MCF 10A (cell line): ENCODE measurements around the gene GALNT8. TPM values are rescaled to one million over a fixed set of nuclear protein-coding genes. Genes with fewer than 3 reads are reported as not detected.
"Not testable (repeated sequence)": the region's sequence is repeated elsewhere in the genome, so short reads cannot be mapped to it uniquely, and the experiment has no call there.

Source experiments
- BruUV-seq: library from RNA; stranded (reverse); fragments of 400-500 nt; replicated peaks from 2 replicates; lab custom pipeline; 2021; lab: Mats Ljungman, UMichigan
- CTCF ChIA-PET: fragments of 300-600 bp; sonication (Branson Sonifier 250); formaldehyde crosslinking; extraction: SDS; loops from one replicate; lab custom pipeline; 2021; ENCODE audit warnings: antibody characterized with exemption, inconsistent platforms; lab: Yijun Ruan, JAX
- POLR2A ChIA-PET: fragments of 300-600, 350-650 bp; sonication (Branson Sonifier 250); formaldehyde crosslinking; extraction: SDS; loops from one replicate; lab custom pipeline; 2020; ENCODE audit warnings: antibody characterized with exemption, inconsistent platforms; lab: Yijun Ruan, JAX
- DNase-seq: peaks from one replicate; pipeline ENCODE4 v3.0.0-alpha.2; 2018; ENCODE audit not compliant: unreplicated experiment
- H3K27ac Mint-ChIP-seq: one replicate; pipeline ENCODE4 v1.8.0; 2022; ENCODE audit warnings: mild to moderate bottlenecking, low read depth, mixed read lengths; ENCODE audit not compliant: unreplicated experiment
- H3K27me3 Mint-ChIP-seq: one replicate; pipeline ENCODE4 v1.8.0; 2022; ENCODE audit warnings: mixed read lengths; ENCODE audit not compliant: insufficient read depth, unreplicated experiment
- H3K36me3 Mint-ChIP-seq: one replicate; pipeline ENCODE4 v1.8.0; 2022; ENCODE audit warnings: mild to moderate bottlenecking, moderate library complexity, mixed read lengths; ENCODE audit not compliant: insufficient read depth, unreplicated experiment
- H3K4me1 Mint-ChIP-seq: one replicate; pipeline ENCODE4 v1.8.0; 2022; ENCODE audit warnings: mixed read lengths; ENCODE audit not compliant: insufficient read depth, unreplicated experiment
- H3K4me3 Mint-ChIP-seq: one replicate; pipeline ENCODE4 v1.8.0; 2022; ENCODE audit warnings: mild to moderate bottlenecking, moderate library complexity, mixed read lengths; ENCODE audit not compliant: unreplicated experiment
- H3K9me3 Mint-ChIP-seq: one replicate; pipeline ENCODE4 v1.8.0; 2022; ENCODE audit warnings: mixed read lengths; ENCODE audit not compliant: unreplicated experiment
- intact Hi-C: fragments of 100-400 bp; cut with micrococcal nuclease; formaldehyde crosslinking; loops from 2 replicates; pipeline ENCODE4 v1.14.1; 2022
- total RNA-seq: library from RNA; stranded (reverse); gene quantifications from 2 replicates; pipeline ENCODE4 v1.2.3, GENCODE V29; 2022
- TF ChIP-seq, protein P1 (sequence below): fragments of 200-600 bp; IDR thresholded peaks from one replicate; pipeline ENCODE4 v1.8.0; 2022; ENCODE audit warnings: antibody characterized with exemption, mild to moderate bottlenecking; ENCODE audit not compliant: unreplicated experiment

The GALNT8 gene
- total RNA-seq, 1 experiment from 2014 or later: not detected

DNA sequence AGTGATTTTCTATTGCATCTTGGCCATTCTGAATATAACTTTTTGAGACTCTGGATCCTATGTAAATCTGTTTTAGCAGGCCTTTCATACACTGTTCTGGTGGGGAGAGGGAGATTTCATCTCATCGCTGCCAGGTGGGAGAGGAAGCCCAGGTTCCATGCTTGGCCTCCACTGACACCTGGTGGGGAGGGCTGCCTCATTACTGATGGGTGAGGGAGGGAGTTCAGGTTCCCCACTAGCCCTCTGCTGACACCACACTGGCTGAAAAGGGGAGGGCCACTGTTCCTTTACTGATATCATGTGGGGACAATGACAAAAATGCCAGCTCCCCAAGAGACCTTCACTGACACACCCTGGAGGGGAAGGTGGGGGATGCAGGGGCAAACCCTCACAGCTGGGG lies 2.4 kb upstream of the GALNT8 start:
- peaks cover 42% of the 10 kb centered on the region for H3K27me3 Mint-ChIP-seq
- no TSS peak for BruUV-seq
- no peak overlapping the region for H3K4me3 Mint-ChIP-seq
- H3K9me3 Mint-ChIP-seq: no peaks in the 10 kb centered on the region
- H3K27ac Mint-ChIP-seq: no peak overlapping the region
- ChIA-PET CTCF (no interaction called here), POLR2A (no interaction called here)
- H3K4me1 Mint-ChIP-seq: no peaks in the 10 kb centered on the region
- intact Hi-C loops: no loop called here
- no peaks in the 10 kb centered on the region for H3K36me3 Mint-ChIP-seq
- TF ChIP-seq, protein P1, sequence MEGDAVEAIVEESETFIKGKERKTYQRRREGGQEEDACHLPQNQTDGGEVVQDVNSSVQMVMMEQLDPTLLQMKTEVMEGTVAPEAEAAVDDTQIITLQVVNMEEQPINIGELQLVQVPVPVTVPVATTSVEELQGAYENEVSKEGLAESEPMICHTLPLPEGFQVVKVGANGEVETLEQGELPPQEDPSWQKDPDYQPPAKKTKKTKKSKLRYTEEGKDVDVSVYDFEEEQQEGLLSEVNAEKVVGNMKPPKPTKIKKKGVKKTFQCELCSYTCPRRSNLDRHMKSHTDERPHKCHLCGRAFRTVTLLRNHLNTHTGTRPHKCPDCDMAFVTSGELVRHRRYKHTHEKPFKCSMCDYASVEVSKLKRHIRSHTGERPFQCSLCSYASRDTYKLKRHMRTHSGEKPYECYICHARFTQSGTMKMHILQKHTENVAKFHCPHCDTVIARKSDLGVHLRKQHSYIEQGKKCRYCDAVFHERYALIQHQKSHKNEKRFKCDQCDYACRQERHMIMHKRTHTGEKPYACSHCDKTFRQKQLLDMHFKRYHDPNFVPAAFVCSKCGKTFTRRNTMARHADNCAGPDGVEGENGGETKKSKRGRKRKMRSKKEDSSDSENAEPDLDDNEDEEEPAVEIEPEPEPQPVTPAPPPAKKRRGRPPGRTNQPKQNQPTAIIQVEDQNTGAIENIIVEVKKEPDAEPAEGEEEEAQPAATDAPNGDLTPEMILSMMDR: no peak
- DNase-seq: no peak

DNA sequence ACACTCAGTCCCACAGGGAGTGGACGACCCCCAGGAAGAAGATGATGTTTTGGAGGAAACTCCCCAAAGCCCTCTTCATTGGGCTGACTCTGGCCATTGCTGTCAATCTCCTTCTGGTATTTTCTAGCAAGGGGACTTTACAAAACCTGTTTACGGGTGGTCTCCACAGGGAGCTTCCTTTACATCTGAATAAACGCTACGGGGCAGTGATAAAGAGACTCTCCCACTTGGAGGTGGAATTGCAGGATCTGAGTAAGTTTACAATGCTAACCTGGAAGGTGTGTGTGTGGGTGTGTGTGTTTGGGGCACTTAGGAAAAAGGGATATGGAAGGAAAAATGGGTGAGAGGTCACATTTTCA lies 416 bp downstream of the GALNT8 start:
- H3K4me3 Mint-ChIP-seq: no peak overlapping the region
- POLR2A ChIA-PET: no interaction called here
- no TSS peak for BruUV-seq
- no peak for DNase-seq
- TF ChIP-seq, protein P1: no peak
- CTCF ChIA-PET: interaction anchor here (0.6 kb wide), 1 partner anchor 35 kb away, joined by 3 read pairs; no protein-coding TSS in a partner anchor
- no peaks in the 10 kb centered on the region for H3K36me3 Mint-ChIP-seq
- intact Hi-C loops: no loop called here
- H3K27ac Mint-ChIP-seq: no peak overlapping the region
- H3K9me3 Mint-ChIP-seq: no peaks in the 10 kb centered on the region
- no peaks in the 10 kb centered on the region for H3K4me1 Mint-ChIP-seq
- peaks cover 47% of the 10 kb centered on the region for H3K27me3 Mint-ChIP-seq

DNA sequence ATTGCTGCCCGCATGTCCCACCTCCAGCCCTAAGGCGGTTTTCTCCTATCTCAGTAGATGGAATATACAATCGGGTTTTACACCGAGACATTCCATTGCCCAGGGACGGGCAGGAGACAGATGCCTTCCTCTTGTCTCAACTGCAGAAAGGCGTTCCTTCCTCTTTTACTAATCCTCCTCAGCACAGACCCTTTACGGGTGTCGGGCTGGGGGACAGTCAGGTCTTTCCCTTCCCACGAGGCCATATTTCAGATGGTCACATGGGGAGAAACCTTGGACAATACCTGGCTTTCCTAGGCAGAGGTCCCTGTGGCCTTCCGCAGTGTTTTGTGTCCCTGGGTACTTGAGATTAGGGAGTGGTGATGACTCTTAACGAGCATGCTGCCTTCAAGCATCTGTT lies 1.4 kb downstream of the GALNT8 start:
- H3K27ac Mint-ChIP-seq, H3K36me3 Mint-ChIP-seq, H3K4me3 Mint-ChIP-seq, POLR2A ChIA-PET, intact Hi-C loops, DNase-seq, H3K4me1 Mint-ChIP-seq, BruUV-seq, CTCF ChIA-PET, H3K9me3 Mint-ChIP-seq: not testable (repeated sequence)
- peaks cover 47% of the 10 kb centered on the region for H3K27me3 Mint-ChIP-seq

DNA sequence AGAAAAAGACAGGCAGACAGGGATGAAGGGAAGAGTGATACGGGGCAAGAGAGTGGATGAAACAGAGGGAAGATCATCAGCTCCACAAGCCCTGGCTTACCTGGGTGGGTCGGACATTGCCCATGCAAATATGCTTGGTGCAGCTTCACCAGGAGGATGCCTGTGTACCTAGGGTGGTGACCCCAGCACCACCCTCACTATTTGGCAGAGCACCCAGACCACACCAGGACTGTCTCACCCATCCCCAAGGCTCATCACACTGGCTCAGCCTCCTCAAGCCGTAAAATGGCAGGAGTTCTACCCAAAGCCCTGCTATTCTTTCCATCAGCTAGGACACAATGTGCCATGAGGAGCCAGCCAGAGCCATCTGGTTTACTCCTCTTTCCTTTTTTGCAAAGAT lies 3.0 kb downstream of the GALNT8 start:
- H3K36me3 Mint-ChIP-seq: no peaks in the 10 kb centered on the region

More for the DNA sequence above, 3.0 kb downstream of the GALNT8 start:
- Mint-ChIP-seq H3K4me1 (no peaks in the 10 kb centered on the region), H3K9me3 (no peaks in the 10 kb centered on the region), H3K27ac (no peak overlapping the region), H3K4me3 (no peak overlapping the region), H3K27me3 (peaks cover 47% of the 10 kb centered on the region)
- BruUV-seq: no TSS peak
- intact Hi-C loops: no loop called here
- DNase-seq: no peak
- ChIA-PET POLR2A (no interaction called here), CTCF (interaction anchor here (0.6 kb wide), 1 partner anchor 133 kb away, joined by 4 read pairs; no protein-coding TSS in a partner anchor)
- TF ChIP-seq, protein P1: no peak
